SK-N-SH (cell line): Measurements from ENCODE around the gene NBEA.

Experiments used
- ELF1 ChIP-seq: IDR thresholded peaks from 2 replicates; pipeline ENCODE4 v1.4.0; 2012
- EP300 ChIP-seq, 2 experiments: IDR thresholded peaks; 2 replicates each; pipeline versions ENCODE4 v1.4.0 to v1.6.1; 2012; ENCODE audit warnings: borderline replicate concordance in 1 of 2, low read depth in 1 of 2, low read length in 1 of 2
- FOXM1 ChIP-seq: IDR thresholded peaks from 2 replicates; pipeline ENCODE4 v1.4.0; 2012; ENCODE audit warnings: low read depth, mild to moderate bottlenecking
- JUND ChIP-seq: IDR thresholded peaks from 2 replicates; pipeline ENCODE4 v1.4.0; 2012
- MEF2A ChIP-seq: IDR thresholded peaks from 2 replicates; pipeline ENCODE4 v1.4.0; 2012; ENCODE audit warnings: low read depth, borderline replicate concordance
- POLR2AphosphoS5 ChIP-seq: IDR thresholded peaks from 2 replicates; pipeline ENCODE4 v1.6.1; 2012; ENCODE audit warnings: low read depth, low read length
- RXRA ChIP-seq: IDR thresholded peaks from 2 replicates; pipeline ENCODE4 v1.4.0; 2012; ENCODE audit warnings: low read depth, mild to moderate bottlenecking, borderline replicate concordance
- SIN3A ChIP-seq: IDR thresholded peaks from 2 replicates; pipeline ENCODE4 v1.6.1; 2012; ENCODE audit warnings: low read depth, mild to moderate bottlenecking, low read length, moderate library complexity, borderline replicate concordance
- SMC3 ChIP-seq: IDR thresholded peaks from 2 replicates; pipeline ENCODE4 v1.6.1; 2012; ENCODE audit warnings: low read depth, low read length, improper control_type of control experiment
- TCF12 ChIP-seq: IDR thresholded peaks from 2 replicates; pipeline ENCODE4 v1.4.0; 2012
- TEAD4 ChIP-seq: IDR thresholded peaks from 2 replicates; pipeline ENCODE4 v1.4.0; 2012; ENCODE audit warnings: mild to moderate bottlenecking, borderline replicate concordance; ENCODE audit not compliant: insufficient read depth
- YY1 ChIP-seq: IDR thresholded peaks from 2 replicates; pipeline ENCODE4 v1.4.0; 2012; ENCODE audit warnings: low read depth, mild to moderate bottlenecking
- TF ChIP-seq, protein P1 (sequence below): IDR thresholded peaks from 2 replicates; pipeline ENCODE4 v1.4.0; 2012; ENCODE audit warnings: low read depth
- TF ChIP-seq, protein P2 (sequence below): IDR thresholded peaks from 2 replicates; pipeline ENCODE4 v1.6.1; 2012; ENCODE audit warnings: mild to moderate bottlenecking, low read depth, low read length, moderate library complexity

DNA sequence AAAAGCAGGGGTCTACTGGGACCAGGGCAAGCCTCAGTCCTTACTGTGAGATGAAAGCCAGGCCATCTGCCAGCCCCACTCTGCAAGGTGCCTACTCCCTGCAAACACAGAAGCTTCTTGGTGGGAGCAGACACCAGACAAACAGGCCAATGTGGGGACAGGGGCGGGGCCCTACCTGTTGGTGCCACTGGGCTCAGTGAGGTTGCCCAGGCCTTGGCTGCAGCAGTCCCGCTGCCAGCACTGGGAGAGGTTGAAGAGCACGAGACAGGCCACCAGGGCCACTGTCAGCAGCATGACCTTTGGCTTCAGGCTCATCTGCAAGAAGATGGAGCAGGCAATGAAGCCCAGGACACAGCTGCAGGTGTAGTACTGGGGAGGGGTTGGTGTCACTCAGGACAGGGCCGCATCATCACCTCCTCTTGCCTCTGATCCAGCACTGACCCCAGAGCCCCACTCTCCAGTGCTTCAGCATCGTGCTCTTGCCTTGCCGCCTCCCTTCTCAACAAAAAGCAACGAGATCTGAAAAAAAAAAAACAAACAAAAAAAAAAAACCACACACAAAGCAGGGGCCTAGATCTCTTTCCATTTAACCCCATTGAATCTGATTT lies 72.6 kb downstream of the NBEA start:
- TF ChIP-seq YY1 (no peak), SMC3 (no peak), EP300 (IDR thresholded peaks at IDR 0.05; ENCODE audit: borderline replicate concordance in 1 of 2, low read depth in 1 of 2, low read length in 1 of 2) (no peak), RXRA (no peak), POLR2AphosphoS5 (no peak), JUND (no peak), FOXM1 (no peak), ELF1 (no peak), SIN3A (no peak), MEF2A (no peak), TCF12 (no peak), TEAD4 (no peak)
- TF ChIP-seq, protein P1, sequence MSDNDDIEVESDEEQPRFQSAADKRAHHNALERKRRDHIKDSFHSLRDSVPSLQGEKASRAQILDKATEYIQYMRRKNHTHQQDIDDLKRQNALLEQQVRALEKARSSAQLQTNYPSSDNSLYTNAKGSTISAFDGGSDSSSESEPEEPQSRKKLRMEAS, result no peak
- TF ChIP-seq, protein P2, sequence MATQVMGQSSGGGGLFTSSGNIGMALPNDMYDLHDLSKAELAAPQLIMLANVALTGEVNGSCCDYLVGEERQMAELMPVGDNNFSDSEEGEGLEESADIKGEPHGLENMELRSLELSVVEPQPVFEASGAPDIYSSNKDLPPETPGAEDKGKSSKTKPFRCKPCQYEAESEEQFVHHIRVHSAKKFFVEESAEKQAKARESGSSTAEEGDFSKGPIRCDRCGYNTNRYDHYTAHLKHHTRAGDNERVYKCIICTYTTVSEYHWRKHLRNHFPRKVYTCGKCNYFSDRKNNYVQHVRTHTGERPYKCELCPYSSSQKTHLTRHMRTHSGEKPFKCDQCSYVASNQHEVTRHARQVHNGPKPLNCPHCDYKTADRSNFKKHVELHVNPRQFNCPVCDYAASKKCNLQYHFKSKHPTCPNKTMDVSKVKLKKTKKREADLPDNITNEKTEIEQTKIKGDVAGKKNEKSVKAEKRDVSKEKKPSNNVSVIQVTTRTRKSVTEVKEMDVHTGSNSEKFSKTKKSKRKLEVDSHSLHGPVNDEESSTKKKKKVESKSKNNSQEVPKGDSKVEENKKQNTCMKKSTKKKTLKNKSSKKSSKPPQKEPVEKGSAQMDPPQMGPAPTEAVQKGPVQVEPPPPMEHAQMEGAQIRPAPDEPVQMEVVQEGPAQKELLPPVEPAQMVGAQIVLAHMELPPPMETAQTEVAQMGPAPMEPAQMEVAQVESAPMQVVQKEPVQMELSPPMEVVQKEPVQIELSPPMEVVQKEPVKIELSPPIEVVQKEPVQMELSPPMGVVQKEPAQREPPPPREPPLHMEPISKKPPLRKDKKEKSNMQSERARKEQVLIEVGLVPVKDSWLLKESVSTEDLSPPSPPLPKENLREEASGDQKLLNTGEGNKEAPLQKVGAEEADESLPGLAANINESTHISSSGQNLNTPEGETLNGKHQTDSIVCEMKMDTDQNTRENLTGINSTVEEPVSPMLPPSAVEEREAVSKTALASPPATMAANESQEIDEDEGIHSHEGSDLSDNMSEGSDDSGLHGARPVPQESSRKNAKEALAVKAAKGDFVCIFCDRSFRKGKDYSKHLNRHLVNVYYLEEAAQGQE, result no peak
